NCI-H524 treated with DMSO at 0.1 percent for 48 hours (cell line): Measurements from ENCODE around the gene SBF2.

Experiments
- DNase-seq: peaks from one replicate; lab custom pipeline; 2025; lab: John Stamatoyannopoulos, UW

Gene SBF2

DNA sequence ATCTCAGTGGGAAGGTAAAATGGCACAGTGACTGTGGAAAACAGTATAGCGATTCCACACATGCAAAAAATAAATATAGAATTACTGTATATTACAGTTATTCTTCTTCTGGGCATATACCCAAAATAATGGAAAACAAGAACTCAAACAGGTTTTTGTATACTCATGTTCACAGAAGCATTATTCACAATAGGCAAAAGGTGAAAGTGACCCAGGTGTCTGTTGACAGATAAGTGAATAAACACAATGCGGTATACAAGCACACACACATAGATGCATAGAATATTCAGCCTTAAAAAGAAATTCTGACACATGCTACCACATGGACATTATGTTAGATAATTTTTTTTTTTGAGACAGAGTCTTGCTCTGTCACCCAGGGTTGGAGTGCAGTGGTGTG, 397.1 kb downstream of the SBF2 start:
- no peak for DNase-seq

DNA sequence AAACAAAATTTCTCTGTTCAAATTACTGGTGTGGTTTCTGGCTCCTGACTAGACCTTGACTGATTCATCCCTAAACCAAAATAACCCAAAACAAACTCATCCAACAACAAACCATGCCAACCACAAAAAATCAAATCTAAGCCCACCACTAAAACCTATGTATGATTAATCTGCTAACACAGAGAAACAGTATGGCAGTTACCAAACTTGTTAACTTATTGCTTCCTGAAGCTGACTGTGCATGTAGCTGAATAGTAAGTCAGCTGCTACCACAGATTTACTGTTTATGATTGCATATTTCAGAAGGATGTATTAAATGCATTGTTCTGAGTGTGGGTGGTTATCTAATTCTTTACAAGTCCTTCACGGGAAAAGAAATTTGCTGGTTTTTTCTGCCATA, 399.0 kb downstream of the SBF2 start:
- no peak for DNase-seq

DNA sequence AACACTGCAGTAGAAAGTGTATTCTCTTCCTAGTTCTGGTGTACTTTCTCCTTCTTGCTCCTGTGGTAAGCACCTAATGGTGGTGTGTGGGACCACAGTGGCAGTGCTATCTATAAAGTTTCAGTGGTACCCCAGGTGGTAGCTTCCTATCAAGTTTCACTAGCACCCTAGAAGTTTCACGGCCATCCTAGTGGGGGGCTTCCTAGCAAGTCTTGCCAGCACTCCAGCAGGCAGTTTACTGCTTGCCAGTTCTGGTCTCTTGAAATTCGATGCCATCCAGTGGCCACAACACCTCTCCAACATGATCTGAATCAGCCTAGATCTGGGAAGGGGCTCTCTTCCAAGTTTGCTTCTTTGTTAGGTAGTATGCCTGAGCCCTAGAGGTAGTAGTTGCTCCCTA, 400.5 kb downstream of the SBF2 start:
- no peak for DNase-seq

DNA sequence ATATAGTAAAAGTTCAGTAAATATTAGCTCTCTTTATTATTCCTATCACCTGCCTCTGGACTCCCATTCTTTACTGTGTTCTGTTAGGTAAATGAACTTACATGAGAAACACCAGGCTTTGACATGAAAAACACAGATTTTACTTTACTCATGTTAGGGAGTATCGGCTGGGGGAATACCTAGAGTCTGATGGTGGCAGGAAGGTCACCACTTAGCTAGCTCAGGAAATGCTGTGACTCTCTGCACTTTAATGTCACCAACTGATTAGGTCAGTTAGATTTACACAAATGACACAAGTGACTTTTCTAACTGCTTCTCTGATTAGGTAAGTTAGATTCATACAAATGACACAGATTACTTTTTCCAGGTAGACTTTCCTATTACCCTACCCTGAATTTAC, 405.1 kb downstream of the SBF2 start:
- no peak for DNase-seq

- DNase-seq, result no peak
Observed at GRCh38 chr11:9887472-9887871, 406.5 kb downstream of the SBF2 start.

- DNase-seq, result no peak
Observed at GRCh38 chr11:9886595-9886994, 407.4 kb downstream of the SBF2 start.

DNA sequence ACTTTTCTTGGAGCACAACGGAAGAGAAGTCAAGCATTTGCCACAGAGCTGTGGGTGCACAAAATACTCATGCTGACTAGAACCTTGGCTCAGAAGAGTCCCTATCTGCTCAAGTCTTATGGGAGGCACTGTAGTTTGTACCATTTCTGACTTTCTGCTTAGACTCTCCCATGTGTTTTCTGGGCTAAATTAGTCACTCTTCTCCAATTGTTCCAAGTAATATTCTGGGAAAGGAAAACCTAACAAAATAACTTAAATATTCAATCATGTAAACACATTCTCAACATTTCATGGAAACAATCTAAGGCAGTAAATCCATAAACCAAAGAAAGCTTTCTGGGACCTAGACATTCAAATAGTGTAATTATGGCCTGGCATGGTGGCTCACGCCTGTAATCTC, 409.4 kb downstream of the SBF2 start:
- no peak for DNase-seq

DNA sequence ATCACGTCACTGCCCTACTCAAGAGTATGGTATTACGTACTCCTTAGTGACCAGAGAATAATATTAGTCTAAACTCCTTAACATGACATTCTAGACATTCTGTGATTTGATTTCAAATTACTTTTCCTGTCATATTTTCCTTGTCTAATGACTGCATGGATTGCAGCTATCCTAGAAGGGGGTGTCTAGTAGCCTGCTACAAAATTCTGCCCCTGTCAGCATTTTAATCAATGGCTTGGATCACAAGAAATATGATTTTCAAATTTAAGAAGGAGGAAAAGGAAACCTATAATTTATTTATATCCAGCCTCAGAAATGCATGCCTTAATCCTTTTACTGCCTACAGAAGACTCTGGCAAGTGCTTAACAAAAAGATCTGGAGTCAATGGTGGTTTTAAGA, 413.4 kb downstream of the SBF2 start:
- no peak for DNase-seq

DNA sequence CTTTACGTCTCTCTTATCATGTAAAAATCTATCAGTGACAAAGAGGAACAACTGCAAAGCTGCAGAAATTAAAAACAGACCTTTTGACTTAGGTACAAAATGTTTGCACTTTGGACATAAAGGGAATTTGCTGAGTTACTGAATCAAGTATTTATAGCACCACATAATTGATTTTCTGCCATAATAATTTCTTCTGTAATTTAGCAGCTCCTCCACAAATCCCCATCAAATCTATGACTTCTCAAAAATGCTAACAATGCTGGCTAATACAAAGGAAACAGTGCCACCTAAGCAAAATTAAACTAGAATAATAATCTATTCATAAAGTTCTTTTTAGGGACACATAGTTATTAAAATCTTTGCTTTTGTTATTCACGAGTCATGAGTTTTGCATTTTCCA, 415.1 kb downstream of the SBF2 start:
- no peak for DNase-seq

GRCh38 chr11:9876331-9876730, 417.7 kb downstream of the SBF2 start:
- no peak for DNase-seq

DNA sequence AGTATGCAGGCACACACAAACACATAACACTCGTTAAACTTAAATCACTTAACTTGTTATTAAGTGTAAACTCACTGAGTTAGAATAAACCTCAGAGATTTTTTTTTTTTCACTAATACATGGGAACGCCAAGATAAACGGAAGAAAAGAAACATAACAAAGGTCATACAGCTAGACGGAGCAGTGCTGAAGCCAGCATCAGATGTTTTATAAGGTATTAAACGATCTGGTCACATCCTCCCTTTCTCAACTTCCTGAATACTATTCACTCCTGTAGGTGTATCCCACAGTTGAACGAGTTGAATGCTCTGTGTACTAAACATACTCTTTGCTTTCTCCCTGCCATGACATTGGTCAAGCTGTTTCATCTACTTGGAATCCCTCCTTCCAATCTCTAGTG, 418.2 kb downstream of the SBF2 start:
- no peak for DNase-seq

GRCh38 chr11:9875399-9875798, 418.6 kb downstream of the SBF2 start:
- no peak for DNase-seq

GRCh38 chr11:9874466-9874865, 419.6 kb downstream of the SBF2 start:
- DNase-seq, result no peak

- no peak for DNase-seq
Observed at GRCh38 chr11:9868641-9869040, 425.4 kb downstream of the SBF2 start.

DNA sequence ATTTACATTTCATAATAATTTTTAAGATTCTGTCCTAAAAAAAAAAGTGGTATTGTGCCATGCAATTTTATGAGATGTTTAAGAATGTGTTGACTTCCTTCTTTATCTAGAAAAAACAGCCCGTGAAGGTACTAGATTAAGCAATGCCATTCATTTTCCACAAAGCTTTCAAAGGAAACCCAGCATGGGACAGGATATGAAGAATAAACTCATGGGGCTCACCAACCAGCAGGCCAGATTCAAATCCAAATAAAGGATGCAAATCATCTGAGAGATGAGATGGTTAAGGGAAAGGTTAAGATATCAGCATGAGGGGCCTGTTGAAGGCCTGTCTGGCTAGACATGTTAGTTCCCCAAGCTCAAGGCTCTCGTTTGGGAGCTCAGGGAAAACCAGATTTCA, 431.0 kb downstream of the SBF2 start:
- no peak for DNase-seq

DNA sequence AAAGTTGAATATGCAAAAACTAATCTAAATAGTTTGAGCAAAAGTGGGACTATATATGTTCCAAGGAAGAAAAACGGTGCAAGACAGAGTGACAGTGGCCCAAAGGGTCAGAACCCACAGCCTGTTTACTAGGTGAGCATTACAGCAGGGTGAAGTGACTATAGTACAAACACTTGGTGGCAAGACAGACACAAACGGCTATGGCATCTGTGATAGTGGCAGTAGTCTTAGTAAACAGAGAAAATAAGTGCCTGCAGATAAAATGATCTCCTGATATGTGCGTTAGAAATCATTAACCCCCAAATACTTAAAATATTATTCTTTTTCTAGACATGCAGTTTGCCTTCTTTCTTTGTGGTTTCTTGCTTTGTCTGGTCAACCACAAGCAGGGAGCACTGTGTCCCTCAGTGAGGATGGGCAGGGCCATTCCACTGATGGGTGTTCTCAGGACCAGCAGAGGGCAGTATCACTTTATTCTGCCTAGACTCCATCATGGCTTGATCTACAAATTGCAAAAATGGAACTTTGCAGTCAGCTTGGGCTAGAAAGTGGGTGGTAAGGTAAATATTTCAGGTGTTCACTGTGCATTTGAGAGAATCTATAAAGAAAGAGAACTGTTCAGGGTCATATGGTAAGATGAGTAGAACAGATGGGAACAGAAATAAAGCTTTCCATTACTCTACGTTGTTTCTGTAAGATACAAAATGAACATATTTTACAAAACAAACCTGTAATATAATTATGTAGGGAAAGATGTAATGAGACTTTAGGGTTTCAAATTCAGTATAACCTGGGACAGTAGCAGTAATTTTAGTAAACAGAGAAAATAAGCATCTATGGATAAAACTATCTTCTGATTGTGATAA, 431.9 kb downstream of the SBF2 start:
- no peak for DNase-seq

DNA sequence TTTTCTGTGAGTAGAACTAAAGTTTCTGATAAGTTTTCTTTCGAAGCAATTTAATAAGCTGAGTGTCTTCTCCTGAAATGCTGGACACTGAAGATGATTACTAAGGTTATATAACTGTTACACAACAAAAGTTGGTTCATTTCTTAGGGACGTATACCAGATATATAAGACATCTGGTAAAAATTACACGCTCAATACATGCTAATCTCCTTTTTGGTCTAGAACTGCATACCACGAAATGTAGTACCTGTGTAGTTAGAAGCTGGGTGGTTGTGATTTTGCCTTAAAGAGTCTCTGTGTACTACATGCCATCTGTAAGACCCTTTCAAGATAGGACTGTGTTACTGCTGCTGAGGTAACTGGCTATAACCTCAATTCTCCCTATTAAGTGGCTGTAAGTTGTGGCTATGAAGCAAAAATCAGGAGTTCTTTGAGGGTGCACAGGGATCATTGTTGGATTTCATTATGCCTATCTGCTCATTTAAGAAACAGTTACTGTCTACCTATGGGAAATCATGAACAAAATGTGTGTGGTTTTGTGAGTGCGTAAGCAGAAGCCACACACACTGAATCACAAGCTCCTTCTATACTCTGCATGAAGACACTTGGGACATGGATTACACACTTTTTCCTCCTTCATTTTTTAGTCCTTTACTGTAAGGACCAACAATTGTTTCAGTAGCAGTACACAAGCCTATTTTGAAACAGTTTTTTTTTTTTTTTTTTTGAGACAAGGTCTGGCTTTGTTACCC, 434.3 kb downstream of the SBF2 start:
- no peak for DNase-seq

DNA sequence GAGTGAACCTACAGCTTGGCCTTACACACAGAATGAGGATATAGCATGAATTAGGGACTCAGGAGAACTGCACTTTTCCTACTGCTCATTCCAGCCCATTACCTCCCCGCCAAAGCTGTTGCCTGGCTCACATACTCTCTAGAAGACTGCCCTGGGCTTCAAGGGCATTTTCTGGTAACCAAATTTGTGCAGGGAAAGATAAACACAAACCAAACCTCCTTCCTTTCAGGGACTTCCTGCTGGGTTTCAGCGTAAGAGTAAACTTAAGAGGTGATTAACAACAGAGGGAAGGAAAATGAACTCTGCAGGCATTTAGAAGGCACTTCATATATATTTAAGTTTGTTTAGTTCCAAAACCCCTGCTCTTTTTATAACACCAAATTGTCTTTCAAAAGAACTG, 435.2 kb downstream of the SBF2 start:
- no peak for DNase-seq

DNA sequence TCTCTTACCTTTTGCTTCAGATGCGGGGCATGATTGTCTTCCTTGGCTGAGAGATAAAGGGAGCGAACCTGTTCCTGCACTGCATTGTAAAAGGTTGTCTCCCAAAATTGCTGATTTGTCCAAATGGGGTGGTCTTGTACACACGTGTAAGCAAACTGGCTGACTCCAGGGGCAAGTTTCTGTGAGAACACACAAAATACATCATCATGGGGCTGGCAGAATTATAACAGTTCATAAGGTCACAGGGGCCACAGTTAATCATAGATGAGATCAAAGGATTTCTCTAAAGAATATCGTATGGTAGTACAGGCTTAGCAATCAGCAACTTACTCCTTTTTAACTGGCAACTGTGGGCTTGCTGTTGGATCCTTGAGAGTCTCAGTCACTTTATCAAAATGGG, 435.8 kb downstream of the SBF2 start:
- no peak for DNase-seq

DNA sequence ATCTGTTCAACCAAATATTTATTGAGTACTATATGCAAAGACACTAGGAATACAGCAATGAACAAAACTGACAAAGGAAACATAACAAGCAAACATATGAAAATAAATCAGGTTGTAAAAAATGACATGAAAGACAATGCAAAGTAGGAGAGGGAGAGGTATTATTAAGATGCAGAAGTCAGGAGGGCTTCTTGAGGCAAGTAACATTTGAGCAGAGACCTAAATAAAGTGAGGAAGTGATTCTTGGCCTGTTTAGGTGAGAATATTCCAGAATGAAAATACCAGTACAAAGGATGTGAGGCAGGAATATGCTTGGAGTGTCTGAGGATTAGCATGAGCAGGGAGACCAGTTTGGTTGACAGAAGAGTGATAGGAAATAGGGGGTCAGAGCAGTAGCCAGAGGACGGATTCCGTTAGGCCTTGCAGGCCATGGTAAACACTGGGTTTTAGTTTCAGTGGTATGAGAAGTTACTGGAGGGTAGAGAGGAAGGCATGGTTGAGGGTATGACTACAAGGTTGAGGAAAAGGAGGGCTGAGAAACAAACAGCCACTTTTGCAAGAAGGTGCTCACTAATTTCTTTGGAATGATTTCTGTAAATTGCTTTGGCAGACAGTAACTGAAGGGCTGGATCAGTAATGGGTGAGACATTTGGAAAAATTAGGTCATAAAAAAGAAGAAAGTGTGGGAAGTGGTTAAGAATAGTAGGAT, 438.3 kb downstream of the SBF2 start:
- no peak for DNase-seq

DNA sequence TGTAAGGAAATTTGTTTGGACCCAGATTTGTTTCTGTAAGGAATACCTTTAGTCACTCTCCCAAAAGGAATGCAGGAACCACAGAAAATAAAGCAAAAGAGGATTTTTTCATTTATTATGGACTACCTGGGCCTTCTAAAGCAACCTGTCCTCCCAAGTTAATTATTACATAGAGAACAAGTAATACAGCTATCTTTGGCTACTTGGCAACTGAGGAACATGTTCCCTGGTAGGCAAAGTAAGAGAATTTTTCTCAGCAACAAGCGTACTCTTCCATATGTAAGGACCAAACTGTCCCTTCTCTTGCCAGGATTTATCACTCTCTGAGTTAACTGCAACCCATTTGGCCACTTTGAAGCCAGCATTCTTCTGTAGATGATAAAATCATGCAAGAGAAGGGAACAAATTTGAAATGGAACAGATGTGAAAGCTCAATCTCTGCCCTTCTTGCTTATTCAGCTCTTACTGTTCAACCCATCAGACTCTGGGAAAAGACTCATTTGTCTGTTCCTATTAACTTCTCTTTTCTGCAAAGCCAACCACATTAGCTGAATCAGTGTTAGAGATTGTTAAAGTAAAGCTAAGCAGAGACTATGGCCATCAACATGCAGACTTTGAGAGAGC, 440.0 kb downstream of the SBF2 start:
- no peak for DNase-seq

DNA sequence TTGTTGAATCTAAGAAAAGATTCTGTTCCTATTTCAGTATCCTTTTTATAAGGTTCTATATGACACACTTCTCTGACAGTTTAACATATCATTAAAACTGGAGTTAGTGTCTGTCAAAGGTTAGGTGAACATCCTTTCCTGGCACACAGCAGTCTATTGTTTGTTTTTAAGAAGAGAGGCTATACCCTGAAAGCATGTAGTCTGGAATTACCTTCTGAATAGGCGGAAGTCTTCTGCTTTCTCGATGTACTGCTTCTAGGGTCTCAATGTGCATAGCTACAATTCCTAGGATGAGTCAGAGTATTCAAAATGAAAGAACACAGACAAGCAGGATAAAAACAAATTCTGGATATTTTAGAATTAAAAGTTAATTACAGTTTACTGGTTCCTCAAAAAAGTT, 441.6 kb downstream of the SBF2 start:
- DNase-seq, result no peak
